ENCODE data around the gene ZNF436.
"Not testable (repeated sequence)": the region's sequence is repeated elsewhere in the genome, so short reads cannot be mapped to it uniquely, and the experiment has no call there.

The ZNF436 gene

GRCh38 chr1:23380719-23381118, 11.1 kb upstream of the ZNF436 start:
- H3K27ac ChIP-seq = no peak overlapping the region
- H3K9ac ChIP-seq = no peak overlapping the region
- no peaks in the 10 kb centered on the region for H4K20me1 ChIP-seq (ENCODE audit: insufficient read depth)
- no peak overlapping the region for H2AFZ ChIP-seq (ENCODE audit: low read depth)
- H3K4me2 ChIP-seq = no peak overlapping the region
- H3K36me3 ChIP-seq (ENCODE audit: insufficient read depth) = no peaks in the 10 kb centered on the region
- no peaks in the 10 kb centered on the region for H3K27me3 ChIP-seq (ENCODE audit: insufficient read depth, low read depth)
- no peaks in the 10 kb centered on the region for H3K79me2 ChIP-seq (ENCODE audit: insufficient read depth, low read depth)
- no peak overlapping the region for H3K4me3 ChIP-seq (IDR thresholded peaks at IDR 0.05; ENCODE audit: insufficient read depth, low read depth, low read length)
- no peak for TF ChIP-seq CTCF (conservative IDR thresholded peaks at IDR 0.05; ENCODE audit: low read depth, low read length)
- peaks cover 17% of the 10 kb centered on the region for H3K4me1 ChIP-seq (ENCODE audit: low read depth, poor library complexity, severe bottlenecking)

GRCh38 chr1:23380236-23380635, 10.6 kb upstream of the ZNF436 start:
- not testable (repeated sequence) for H3K4me3 ChIP-seq (IDR thresholded peaks at IDR 0.05; ENCODE audit: insufficient read depth, low read depth, low read length); H3K4me2 ChIP-seq; H3K27ac ChIP-seq; H2AFZ ChIP-seq (ENCODE audit: low read depth); H3K9ac ChIP-seq; H3K27me3 ChIP-seq (ENCODE audit: insufficient read depth, low read depth); H3K79me2 ChIP-seq (ENCODE audit: insufficient read depth, low read depth); H3K36me3 ChIP-seq (ENCODE audit: insufficient read depth); H4K20me1 ChIP-seq (ENCODE audit: insufficient read depth)
- H3K4me1 ChIP-seq (ENCODE audit: low read depth, poor library complexity, severe bottlenecking) = peaks cover 17% of the 10 kb centered on the region

GRCh38 chr1:23376890-23377811, 7.5 kb upstream of the ZNF436 start:
- Histone ChIP-seq H3K4me1 (ENCODE audit: low read depth, poor library complexity, severe bottlenecking) (peaks cover 17% of the 10 kb centered on the region), H3K27me3 (ENCODE audit: insufficient read depth, low read depth) (no peaks in the 10 kb centered on the region), H3K36me3 (ENCODE audit: insufficient read depth) (no peaks in the 10 kb centered on the region), H3K27ac (no peak overlapping the region), H3K79me2 (ENCODE audit: insufficient read depth, low read depth) (no peaks in the 10 kb centered on the region), H4K20me1 (ENCODE audit: insufficient read depth) (no peaks in the 10 kb centered on the region), H2AFZ (ENCODE audit: low read depth) (no peak overlapping the region), H3K4me3 (IDR thresholded peaks at IDR 0.05; ENCODE audit: insufficient read depth, low read depth, low read length) (no peak overlapping the region), H3K9ac (no peak overlapping the region), H3K4me2 (no peak overlapping the region)
- TF ChIP-seq CTCF (conservative IDR thresholded peaks at IDR 0.05; ENCODE audit: low read depth, low read length) = no peak

- H3K79me2 ChIP-seq (ENCODE audit: insufficient read depth, low read depth); H3K27ac ChIP-seq; H4K20me1 ChIP-seq (ENCODE audit: insufficient read depth); H2AFZ ChIP-seq (ENCODE audit: low read depth); H3K27me3 ChIP-seq (ENCODE audit: insufficient read depth, low read depth); H3K4me3 ChIP-seq (IDR thresholded peaks at IDR 0.05; ENCODE audit: insufficient read depth, low read depth, low read length); H3K36me3 ChIP-seq (ENCODE audit: insufficient read depth); H3K4me2 ChIP-seq; H3K9ac ChIP-seq: not testable (repeated sequence)
- peaks cover 26% of the 10 kb centered on the region for H3K4me1 ChIP-seq (ENCODE audit: low read depth, poor library complexity, severe bottlenecking)
Observed at GRCh38 chr1:23374079-23374735, 4.6 kb upstream of the ZNF436 start.

GRCh38 chr1:23371987-23372880, 2.6 kb upstream of the ZNF436 start:
- TF ChIP-seq CTCF (conservative IDR thresholded peaks at IDR 0.05; ENCODE audit: low read depth, low read length) = no peak
- Histone ChIP-seq H3K79me2 (ENCODE audit: insufficient read depth, low read depth) (no peaks in the 10 kb centered on the region), H3K36me3 (ENCODE audit: insufficient read depth) (no peaks in the 10 kb centered on the region), H3K4me1 (ENCODE audit: low read depth, poor library complexity, severe bottlenecking) (peaks cover 17% of the 10 kb centered on the region), H3K9ac (no peak overlapping the region), H3K4me2 (no peak overlapping the region), H3K4me3 (IDR thresholded peaks at IDR 0.05; ENCODE audit: insufficient read depth, low read depth, low read length) (no peak overlapping the region), H3K27me3 (ENCODE audit: insufficient read depth, low read depth) (no peaks in the 10 kb centered on the region), H2AFZ (ENCODE audit: low read depth) (no peak overlapping the region), H4K20me1 (ENCODE audit: insufficient read depth) (no peaks in the 10 kb centered on the region), H3K27ac (no peak overlapping the region)
